Germinal center (tissue), 1 donor: ENCODE measurements around the gene DHODH.
"Not testable (repeated sequence)": the region's sequence is repeated elsewhere in the genome, so short reads cannot be mapped to it uniquely, and the experiment has no call there.

Experiments used
- DNase-seq: peaks from one replicate; pipeline ENCODE4 v3.0.0; 2012; ENCODE audit warnings: mixed read lengths, low spot score

Gene DHODH

GRCh38 chr16:72054254-72054847 is 45.8 kb downstream of the DHODH start, which contains the start of gene HP:
Gene HP (plus strand): TSS chr16:72054505. CDS start chr16:72054653, 148 bp downstream.
- not testable (repeated sequence) for DNase-seq

GRCh38 chr16:72055911-72056310 is 47.4 kb downstream of the DHODH start:
- no peak for DNase-seq

GRCh38 chr16:72057313-72057712 is 48.8 kb downstream of the DHODH start:
- not testable (repeated sequence) for DNase-seq

GRCh38 chr16:72059060-72059459 is 50.5 kb downstream of the DHODH start:
- DNase-seq, result not testable (repeated sequence)

GRCh38 chr16:72060405-72060804 is 51.9 kb downstream of the DHODH start:
- no peak for DNase-seq

GRCh38 chr16:72061564-72061963 is 53.0 kb downstream of the DHODH start:
- DNase-seq, result no peak

- DNase-seq, result no peak
These were observed 55.9 kb downstream of the DHODH start for GRCh38 chr16:72064361-72064894.

GRCh38 chr16:72066747-72067146 is 58.2 kb downstream of the DHODH start:
- DNase-seq, result peak; percentile 24

- no peak for DNase-seq
These were observed 60.4 kb downstream of the DHODH start for GRCh38 chr16:72068930-72069329.

GRCh38 chr16:72072514-72073342 is 64.2 kb downstream of the DHODH start:
- DNase-seq, result no peak

GRCh38 chr16:72073560-72074230 is 65.2 kb downstream of the DHODH start:
- DNase-seq, result no peak

- not testable (repeated sequence) for DNase-seq
These were observed 66.5 kb downstream of the DHODH start for GRCh38 chr16:72075067-72075466.
